H9 (cell line): ENCODE results near the gene HOXC13. TPM values are rescaled to one million over a fixed set of nuclear protein-coding genes. Genes with fewer than 3 reads are reported as not detected.

Experiments
- DNase-seq: peaks from one replicate; pipeline ENCODE4 v3.0.0-alpha.2; 2017
- H2AFZ ChIP-seq: one replicate; pipeline ENCODE4 v1.6.1; 2013; ENCODE audit warnings: mild to moderate bottlenecking, low read length, control low read depth, moderate library complexity
- H2AK5ac ChIP-seq: 2 replicates; pipeline ENCODE4 v1.6.1; 2013; ENCODE audit warnings: low read length, control low read depth, mixed read lengths; ENCODE audit not compliant: insufficient read length
- H2BK120ac ChIP-seq: one replicate; pipeline ENCODE4 v1.6.1; 2013; ENCODE audit warnings: low read depth, mild to moderate bottlenecking, low read length, control low read depth, inconsistent platforms; ENCODE audit not compliant: poor library complexity, severe bottlenecking
- H2BK12ac ChIP-seq: 2 replicates; pipeline ENCODE4 v1.6.1; 2013; ENCODE audit warnings: low read length, control low read depth, mixed read lengths, low read depth; ENCODE audit not compliant: insufficient read length
- H2BK15ac ChIP-seq: 2 replicates; pipeline ENCODE4 v1.6.1; 2013; ENCODE audit warnings: low read depth, low read length, control low read depth
- H2BK20ac ChIP-seq: one replicate; pipeline ENCODE4 v1.6.1; 2013; ENCODE audit warnings: low read depth, mild to moderate bottlenecking, low read length, control low read depth, inconsistent platforms; ENCODE audit not compliant: poor library complexity, severe bottlenecking
- H2BK5ac ChIP-seq: 2 replicates; pipeline ENCODE4 v1.6.1; 2013; ENCODE audit warnings: low read length, control low read depth, mixed read lengths; ENCODE audit not compliant: insufficient read length
- H3K14ac ChIP-seq: 2 replicates; pipeline ENCODE4 v1.6.1; 2013; ENCODE audit warnings: low read length, control low read depth; ENCODE audit not compliant: insufficient read depth
- H3K18ac ChIP-seq: 2 replicates; pipeline ENCODE4 v1.6.1; 2013; ENCODE audit warnings: low read depth, mild to moderate bottlenecking, mixed read lengths, low read length, control low read depth; ENCODE audit not compliant: insufficient read length
- H3K23ac ChIP-seq: 2 replicates; pipeline ENCODE4 v1.6.1; 2013; ENCODE audit warnings: low read length, control low read depth, mixed read lengths, low read depth; ENCODE audit not compliant: insufficient read length
- H3K23me2 ChIP-seq: 2 replicates; pipeline ENCODE4 v1.6.1; 2013; ENCODE audit warnings: low read depth, mild to moderate bottlenecking, mixed read lengths, low read length, control low read depth; ENCODE audit not compliant: insufficient read length, poor library complexity, severe bottlenecking
- H3K27ac ChIP-seq: 2 replicates; pipeline ENCODE4 v1.5.1; 2013; ENCODE audit warnings: low read length, control low read depth, mixed read lengths, low read depth; ENCODE audit not compliant: insufficient read length
- H3K27me3 ChIP-seq: 2 replicates; pipeline ENCODE4 v1.6.1; 2013; ENCODE audit warnings: low read length, control low read depth, inconsistent platforms; ENCODE audit not compliant: insufficient read depth
- H3K4ac ChIP-seq: 2 replicates; pipeline ENCODE4 v1.6.1; 2013; ENCODE audit warnings: low read depth, mild to moderate bottlenecking, control low read depth, inconsistent platforms, low read length, moderate library complexity
- H3K4me1 ChIP-seq: 2 replicates; pipeline ENCODE4 v1.6.1; 2013; ENCODE audit warnings: low read length, control low read depth, inconsistent platforms; ENCODE audit not compliant: insufficient read depth
- H3K4me2 ChIP-seq: 2 replicates; pipeline ENCODE4 v1.6.1; 2013; ENCODE audit warnings: low read length, control low read depth, mixed read lengths; ENCODE audit not compliant: insufficient read length, insufficient read depth
- H3K56ac ChIP-seq: 2 replicates; pipeline ENCODE4 v1.6.1; 2013; ENCODE audit warnings: low read depth, mild to moderate bottlenecking, mixed read lengths, low read length, control low read depth; ENCODE audit not compliant: insufficient read length
- H3K79me1 ChIP-seq: 2 replicates; pipeline ENCODE4 v1.6.1; 2013; ENCODE audit warnings: low read depth, mild to moderate bottlenecking, moderate library complexity, low read length, control low read depth, inconsistent platforms; ENCODE audit not compliant: insufficient read depth, poor library complexity, severe bottlenecking
- H3K79me2 ChIP-seq: 2 replicates; pipeline ENCODE4 v1.6.1; 2013; ENCODE audit warnings: low read length, control low read depth, inconsistent platforms; ENCODE audit not compliant: insufficient read depth
- H3K9ac ChIP-seq: 2 replicates; pipeline ENCODE4 v1.6.1; 2013; ENCODE audit warnings: low read length, control low read depth, mixed read lengths; ENCODE audit not compliant: insufficient read length; ENCODE audit errors: extremely low read depth
- H3K9me3 ChIP-seq: one replicate; pipeline ENCODE4 v1.6.1; 2013; ENCODE audit warnings: low read depth, low read length, inconsistent platforms; ENCODE audit not compliant: control insufficient read depth
- H3T11ph ChIP-seq: one replicate; pipeline ENCODE4 v1.6.1; 2013; ENCODE audit warnings: mild to moderate bottlenecking, low read length, control low read depth, inconsistent platforms
- H4K20me1 ChIP-seq: one replicate; pipeline ENCODE4 v1.6.1; 2013; ENCODE audit not compliant: control insufficient read depth, insufficient read length, insufficient read depth
- H4K5ac ChIP-seq: 2 replicates; pipeline ENCODE4 v1.6.1; 2013; ENCODE audit warnings: low read depth, mild to moderate bottlenecking, mixed read lengths, low read length, control low read depth; ENCODE audit not compliant: insufficient read length
- H4K8ac ChIP-seq: replicated peaks from 2 replicates; pipeline ENCODE4 v1.6.1; 2013; ENCODE audit warnings: low read length, control low read depth, mixed read lengths, low read depth; ENCODE audit not compliant: insufficient read length
- H4K91ac ChIP-seq: 2 replicates; pipeline ENCODE4 v1.6.1; 2013; ENCODE audit warnings: low read depth, mild to moderate bottlenecking, moderate library complexity, mixed read lengths, low read length, control low read depth; ENCODE audit not compliant: insufficient read length
- H3K27ac Mint-ChIP-seq, 3 experiments: 2 replicates in 2 of 3; 3 replicates in 1 of 3; pipeline ENCODE4 v1.8.0; 2020 to 2021; ENCODE audit warnings: mixed read lengths in 3 of 3, mild to moderate bottlenecking in 1 of 3, moderate library complexity in 1 of 3
- H3K27me3 Mint-ChIP-seq: 2 replicates; pipeline ENCODE4 v1.8.0; 2021; ENCODE audit warnings: low read depth, mild to moderate bottlenecking, moderate library complexity, mixed read lengths
- H3K36me3 Mint-ChIP-seq, 3 experiments: 2 replicates in 2 of 3; 3 replicates in 1 of 3; pipeline ENCODE4 v1.8.0; 2020 to 2021; ENCODE audit warnings: low read depth in 3 of 3, mixed read lengths in 3 of 3; ENCODE audit not compliant: insufficient read depth in 1 of 3
- H3K4me1 Mint-ChIP-seq, 2 experiments: 2 replicates each; pipeline ENCODE4 v1.8.0; 2020; ENCODE audit warnings: mixed read lengths in 2 of 2
- H3K4me3 Mint-ChIP-seq, 2 experiments: 2 replicates in 1 of 2; 3 replicates in 1 of 2; pipeline ENCODE4 v1.8.0; 2020 to 2021; ENCODE audit warnings: mild to moderate bottlenecking in 2 of 2, mixed read lengths in 2 of 2, moderate library complexity in 1 of 2
- H3K9me3 Mint-ChIP-seq, 2 experiments: 2 replicates in 1 of 2; 3 replicates in 1 of 2; pipeline ENCODE4 v1.8.0; 2020; ENCODE audit warnings: mild to moderate bottlenecking in 2 of 2, mixed read lengths in 2 of 2, moderate library complexity in 1 of 2
- CTCF ChIP-seq: fragments of 200-600 bp; sonication (generic); conservative IDR thresholded peaks from 3 replicates; pipeline ENCODE4 v1.8.0; 2021; ENCODE audit warnings: antibody characterized with exemption, mild to moderate bottlenecking
- whole genome bisulfite sequencing: extraction: QIAGEN DNeasy Blood & Tissue Kit; methylation state at CpG from one replicate; pipeline ENCODE4 v1.1.7; 2013; ENCODE audit warnings: missing lambda C conversion rate, low lambda C conversion rate, mixed read lengths; ENCODE audit not compliant: insufficient read length; ENCODE audit errors: extremely low coverage; 5-methylcytosine and 5-hydroxymethylcytosine counted together
- total RNA-seq: library from RNA; stranded (reverse); gene quantifications from 2 replicates; pipeline ENCODE4 v1.2.1, GENCODE V29; 2021

Gene HOXC13
- total RNA-seq, 1 experiment from 2014 or later, result not detected

- H2AK5ac ChIP-seq, result no peak overlapping the region
- H3K79me2 ChIP-seq, result no peaks in the 10 kb centered on the region
- H3K23me2 ChIP-seq, result no peaks in the 10 kb centered on the region
- H2BK12ac ChIP-seq, result no peak overlapping the region
- H2BK20ac ChIP-seq, result no peak overlapping the region
- no peaks in the 10 kb centered on the region for H3K36me3 Mint-ChIP-seq
- H3T11ph ChIP-seq, result no peak overlapping the region
- TF ChIP-seq CTCF, result no peak
- peaks cover 0 to 12% of the 10 kb centered on the region in 2 experiments; a peak in 1 of 4 replicates for H3K4me1 Mint-ChIP-seq
- no peak overlapping the region for H3K23ac ChIP-seq
- WGBS, result no CpG with 5 or more reads among the region's 30 CpGs
- peaks cover 98% of the 10 kb centered on the region for H3K27me3 ChIP-seq
- no peak overlapping the region; a peak in 1 of 5 replicates for H3K4me3 Mint-ChIP-seq
- H4K91ac ChIP-seq, result no peak overlapping the region
- H3K27ac ChIP-seq, result no peak overlapping the region
- H3K9ac ChIP-seq, result no peak overlapping the region
- H3K79me1 ChIP-seq, result no peaks in the 10 kb centered on the region
- peaks cover 100% of the 10 kb centered on the region for H3K27me3 Mint-ChIP-seq
- no peak overlapping the region for H4K5ac ChIP-seq
- no peak for DNase-seq
- H3K4ac ChIP-seq, result no peak overlapping the region
- no peaks in the 10 kb centered on the region for H3K4me1 ChIP-seq
- no peak overlapping the region for H2BK5ac ChIP-seq
- no peak overlapping the region for H2BK120ac ChIP-seq
- H3K18ac ChIP-seq, result no peak overlapping the region
- no peak overlapping the region for H3K14ac ChIP-seq
- no peak overlapping the region for H3K4me2 ChIP-seq
- H4K8ac ChIP-seq, result no peak overlapping the region
- H3K9me3 ChIP-seq, result no peaks in the 10 kb centered on the region
- no peak overlapping the region for H2AFZ ChIP-seq
- H4K20me1 ChIP-seq, result no peaks in the 10 kb centered on the region
- H2BK15ac ChIP-seq, result no peak overlapping the region
- no peak overlapping the region for H3K56ac ChIP-seq
- H3K9me3 Mint-ChIP-seq, result peaks cover 4 to 8% of the 10 kb centered on the region in 2 experiments; a peak in 4 of 5 replicates
- no peak overlapping the region; a peak in 1 of 7 replicates for H3K27ac Mint-ChIP-seq
Observed at GRCh38 chr12:53930591-53931255, 7.9 kb upstream of the HOXC13 start.
